ENCODE measurements around the gene APOBEC3B.
"Not testable (repeated sequence)": the region's sequence is repeated elsewhere in the genome, so short reads cannot be mapped to it uniquely, and the experiment has no call there.

- TF ChIP-seq POLR2A, CTCF (IDR thresholded peaks at IDR 0.05): not testable (repeated sequence)
Measured at GRCh38 chr22:38963291-38963738, 18.8 kb upstream of the APOBEC3B start.
